Measurements from ENCODE around the gene SLC25A47. TPM values are rescaled to one million over a fixed set of nuclear protein-coding genes. Genes with fewer than 3 reads are reported as not detected.

The SLC25A47 gene
- total RNA-seq, 2 experiments from 2014 or later, result not detected

- H3K4me3 Mint-ChIP-seq, result no peak overlapping the region
- H3K27ac Mint-ChIP-seq, result no peak overlapping the region
- CTCF ChIA-PET, result interaction anchor here (0.6 kb wide), 1 partner anchor 38 kb away, joined by 3 read pairs; no protein-coding TSS in a partner anchor
- POLR2A ChIA-PET, result no interaction called here
- no peaks in the 10 kb centered on the region for H3K36me3 Mint-ChIP-seq (ENCODE audit: low read depth)
- no peaks in the 10 kb centered on the region for H3K9me3 Mint-ChIP-seq
- peaks cover 15% of the 10 kb centered on the region for H3K27me3 Mint-ChIP-seq
- DNase-seq, result no peak
- H3K4me1 Mint-ChIP-seq, result peaks cover 3% of the 10 kb centered on the region
These were observed 10.2 kb upstream of the SLC25A47 start for GRCh38 chr14:100312877-100313400.

DNA sequence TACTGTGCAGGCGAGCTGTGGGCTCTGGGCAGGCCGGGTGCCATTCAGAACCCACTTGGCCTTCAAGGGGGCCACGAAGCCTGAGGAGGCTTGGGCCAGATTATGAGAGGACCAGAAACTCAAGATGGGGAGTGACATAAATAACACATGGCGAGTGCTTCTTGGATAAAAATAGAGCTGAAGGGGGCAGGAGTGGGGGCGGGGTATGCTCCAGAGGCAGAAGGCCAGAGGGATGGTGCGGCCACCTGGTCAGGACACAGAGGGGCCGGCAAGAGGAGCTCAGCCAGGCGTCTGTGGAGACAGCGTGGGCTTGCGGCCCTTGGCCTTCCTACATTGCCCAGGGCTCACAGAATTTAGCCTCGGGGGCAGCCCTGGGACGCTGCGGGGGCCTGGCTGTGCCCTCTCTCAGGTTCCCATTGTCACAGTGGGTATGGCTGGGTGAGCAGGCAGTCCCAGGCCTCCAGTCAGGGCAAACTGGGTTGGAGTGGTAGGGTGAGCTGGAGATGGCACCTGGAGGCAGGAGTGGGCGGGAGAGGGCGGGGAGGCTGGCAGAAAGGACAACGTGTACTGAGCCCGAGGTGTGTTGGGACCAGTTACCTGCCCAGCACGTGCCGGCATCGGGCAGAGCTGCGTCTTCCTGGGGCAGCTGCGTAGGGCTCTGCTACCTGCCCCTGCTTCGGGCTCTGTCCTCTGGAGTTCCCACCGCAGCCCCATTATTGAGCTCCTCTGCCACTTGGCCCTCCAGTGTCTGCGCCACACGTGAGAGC is 9.5 kb upstream of the SLC25A47 start:
- Mint-ChIP-seq H3K27ac (no peak overlapping the region), H3K9me3 (no peaks in the 10 kb centered on the region), H3K4me1 (peaks cover 3% of the 10 kb centered on the region), H3K36me3 (ENCODE audit: low read depth) (no peaks in the 10 kb centered on the region), H3K4me3 (no peak overlapping the region), H3K27me3 (peaks cover 11% of the 10 kb centered on the region)
- ChIA-PET CTCF (interaction anchor here (0.6 to 1.2 kb wide), 3 partner anchors 11 to 71 kb away, joined by 3 to 5 read pairs (median 3); no protein-coding TSS in a partner anchor), POLR2A (interaction anchor here (1.4 kb wide), 1 partner anchor 9 kb away, joined by 3 read pairs; no protein-coding TSS in a partner anchor)
- no peak for DNase-seq

- CTCF ChIA-PET, result interaction anchor here (1.2 kb wide), 1 partner anchor 12 kb away, joined by 5 read pairs; no protein-coding TSS in a partner anchor
- Mint-ChIP-seq H3K27ac (no peak overlapping the region), H3K27me3 (peaks cover 11% of the 10 kb centered on the region), H3K4me3 (no peak overlapping the region), H3K4me1 (peaks cover 5% of the 10 kb centered on the region), H3K36me3 (ENCODE audit: low read depth) (no peaks in the 10 kb centered on the region), H3K9me3 (no peaks in the 10 kb centered on the region)
- no peak for DNase-seq
- POLR2A ChIA-PET, result interaction anchor here (1.4 kb wide), 1 partner anchor 10 kb away, joined by 3 read pairs; no protein-coding TSS in a partner anchor
These were observed 8.4 kb upstream of the SLC25A47 start for GRCh38 chr14:100314724-100315123.

- Mint-ChIP-seq H3K27me3 (peaks cover 10% of the 10 kb centered on the region), H3K4me1 (peaks cover 5% of the 10 kb centered on the region), H3K36me3 (ENCODE audit: low read depth) (no peaks in the 10 kb centered on the region), H3K4me3 (no peak overlapping the region), H3K27ac (no peak overlapping the region), H3K9me3 (no peaks in the 10 kb centered on the region)
- POLR2A ChIA-PET, result no interaction called here
- DNase-seq, result no peak
- CTCF ChIA-PET, result no interaction called here
These were observed 5.8 kb upstream of the SLC25A47 start for GRCh38 chr14:100317389-100317788.

- DNase-seq, result peak; percentile 71
- ChIA-PET CTCF (interaction anchor here (0.6 to 0.8 kb wide), 2 partner anchors 97 to 436 kb away, joined by 3 read pairs; no protein-coding TSS in a partner anchor), POLR2A (no interaction called here)
- Mint-ChIP-seq H3K9me3 (no peaks in the 10 kb centered on the region), H3K36me3 (ENCODE audit: low read depth) (no peaks in the 10 kb centered on the region), H3K27me3 (peaks cover 7% of the 10 kb centered on the region), H3K4me3 (peak overlapping the region; percentile 58), H3K27ac (no peak overlapping the region), H3K4me1 (peaks cover 5% of the 10 kb centered on the region)
These were observed 5.0 kb upstream of the SLC25A47 start for GRCh38 chr14:100317912-100318808.

DNA sequence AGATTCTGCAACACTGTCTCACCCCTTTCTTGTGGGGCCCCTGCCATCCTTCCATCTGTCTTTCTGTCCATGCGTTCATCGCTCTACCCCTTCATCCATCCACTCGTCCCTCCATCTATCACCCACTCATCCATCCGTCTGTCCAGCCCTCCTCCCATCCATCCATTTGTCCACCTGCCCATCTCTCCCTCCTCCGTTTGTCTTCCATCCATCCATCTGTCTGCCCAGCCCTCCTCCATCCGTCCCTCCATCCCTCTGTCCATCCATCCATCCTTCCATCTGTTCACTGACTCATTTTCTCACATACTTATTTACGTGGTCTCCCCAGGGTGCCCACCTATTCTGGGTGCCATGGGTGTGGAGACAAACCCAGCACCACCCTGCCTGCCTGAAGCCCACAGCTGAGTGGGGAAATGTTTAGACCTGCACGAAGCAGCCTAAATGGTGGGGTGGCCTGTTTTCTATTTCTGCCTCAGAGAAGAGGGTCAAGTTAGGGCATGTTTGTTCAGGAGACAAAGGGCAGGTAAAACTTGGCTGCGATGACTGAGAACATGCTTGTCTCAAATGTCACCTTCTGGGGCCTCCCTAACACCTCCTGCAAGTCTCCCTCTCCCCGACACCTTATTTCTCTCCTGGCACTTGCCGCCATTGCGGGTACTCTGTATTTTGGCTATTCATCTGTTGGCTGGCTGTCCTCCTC is 2.8 kb upstream of the SLC25A47 start:
- POLR2A ChIA-PET, result no interaction called here
- peaks cover 5% of the 10 kb centered on the region for H3K27me3 Mint-ChIP-seq
- H3K27ac Mint-ChIP-seq, result no peak overlapping the region
- no peak overlapping the region for H3K4me3 Mint-ChIP-seq
- peaks cover 5% of the 10 kb centered on the region for H3K4me1 Mint-ChIP-seq
- DNase-seq, result no peak
- CTCF ChIA-PET, result no interaction called here
- no peaks in the 10 kb centered on the region for H3K36me3 Mint-ChIP-seq (ENCODE audit: low read depth)
- no peaks in the 10 kb centered on the region for H3K9me3 Mint-ChIP-seq

DNA sequence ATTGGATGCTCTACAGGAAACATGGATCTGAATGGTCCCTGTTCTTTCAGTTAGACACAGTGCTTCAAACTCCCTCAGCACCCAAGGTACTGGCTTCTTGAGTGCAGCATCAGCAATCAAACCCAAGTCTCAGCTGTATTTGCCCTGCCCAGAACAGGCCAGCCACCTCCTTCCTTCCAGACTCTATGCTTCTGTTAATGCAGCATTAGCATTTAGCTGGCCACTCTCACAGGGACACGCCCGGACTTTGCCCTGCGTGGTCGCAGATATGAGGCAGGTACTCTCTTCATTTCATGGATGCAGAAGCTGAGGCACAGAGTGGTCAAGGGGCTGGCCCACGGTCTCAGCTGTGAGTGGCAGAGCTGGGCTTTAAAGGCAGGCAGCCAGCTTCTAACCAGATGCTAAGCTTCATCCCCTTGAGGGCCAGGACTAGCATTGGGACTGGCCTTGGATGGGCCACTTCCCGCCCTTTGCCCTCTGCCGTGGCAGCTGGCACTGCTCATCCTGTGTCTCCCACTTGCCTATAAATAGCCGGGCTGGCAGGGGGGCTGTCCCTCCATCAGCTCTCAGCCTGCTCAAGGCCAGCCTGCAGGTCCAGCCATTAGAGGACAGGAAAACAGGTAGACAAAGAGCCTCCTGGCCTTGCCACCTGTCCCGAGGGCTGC is 1.5 kb upstream of the SLC25A47 start:
- Mint-ChIP-seq H3K27ac (no peak overlapping the region), H3K27me3 (peaks cover 5% of the 10 kb centered on the region), H3K4me1 (peaks cover 5% of the 10 kb centered on the region), H3K36me3 (ENCODE audit: low read depth) (no peaks in the 10 kb centered on the region), H3K4me3 (no peak overlapping the region), H3K9me3 (no peaks in the 10 kb centered on the region)
- ChIA-PET POLR2A (no interaction called here), CTCF (no interaction called here)
- no peak for DNase-seq

DNA sequence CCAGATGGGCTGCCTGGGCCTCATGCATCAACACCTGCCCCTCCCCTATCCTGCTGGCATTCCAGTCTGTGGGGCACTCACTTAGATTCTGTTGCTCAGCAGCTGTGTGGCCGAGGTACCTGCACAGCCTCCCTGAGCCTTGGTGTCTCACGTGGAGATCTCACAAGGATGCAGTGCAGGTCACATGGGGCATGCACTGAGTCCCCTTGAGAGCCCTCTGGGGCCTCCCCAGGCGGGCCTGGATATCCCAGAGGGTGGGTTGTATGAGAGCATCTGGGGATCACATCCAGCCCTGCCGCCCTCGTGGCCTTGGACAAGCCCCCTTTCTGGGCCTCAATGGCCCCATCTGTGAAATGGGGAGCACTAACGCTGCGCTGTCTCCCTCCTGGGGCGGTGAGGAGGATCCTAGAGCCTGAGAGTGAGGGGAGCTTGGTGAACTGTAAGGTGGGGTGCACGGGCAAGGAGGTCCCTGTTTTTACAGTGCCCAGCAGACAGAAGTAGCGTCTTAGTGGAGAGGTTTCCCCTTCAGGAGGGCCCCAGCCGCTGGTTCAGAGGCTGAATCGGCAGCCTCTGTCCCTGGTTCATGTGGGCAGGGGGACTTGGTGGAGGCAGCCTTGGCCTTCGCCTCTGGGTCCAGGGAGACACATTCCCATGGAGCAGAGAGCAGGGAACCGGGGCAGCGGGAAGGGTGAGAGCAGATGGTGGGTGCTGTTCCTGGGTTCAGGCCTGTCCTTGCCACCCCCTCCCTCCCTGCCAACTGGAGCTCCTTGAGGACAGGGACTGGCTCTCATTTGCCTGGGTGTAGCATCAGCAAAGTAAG is 791 bp upstream of the SLC25A47 start:
- DNase-seq, result no peak
- H3K4me3 Mint-ChIP-seq, result no peak overlapping the region
- H3K9me3 Mint-ChIP-seq, result no peaks in the 10 kb centered on the region
- no peak overlapping the region for H3K27ac Mint-ChIP-seq
- ChIA-PET CTCF (no interaction called here), POLR2A (no interaction called here)
- no peaks in the 10 kb centered on the region for H3K36me3 Mint-ChIP-seq (ENCODE audit: low read depth)
- peaks cover 5% of the 10 kb centered on the region for H3K4me1 Mint-ChIP-seq
- peaks cover 5% of the 10 kb centered on the region for H3K27me3 Mint-ChIP-seq

- POLR2A ChIA-PET, result interaction anchor here (0.7 kb wide), 1 partner anchor 49 kb away, joined by 3 read pairs; no protein-coding TSS in a partner anchor
- CTCF ChIA-PET, result interaction anchor here (1.1 kb wide), 1 partner anchor 21 kb away, joined by 3 read pairs; no protein-coding TSS in a partner anchor
- no peaks in the 10 kb centered on the region for H3K9me3 Mint-ChIP-seq
These were observed 786 bp downstream of the SLC25A47 start for GRCh38 chr14:100323942-100324307.

GRCh38 chr14:100325231-100325632 is 2.1 kb downstream of the SLC25A47 start:
- POLR2A ChIA-PET, result no interaction called here
- Mint-ChIP-seq H3K27ac (no peak overlapping the region), H3K9me3 (no peaks in the 10 kb centered on the region), H3K4me1 (no peaks in the 10 kb centered on the region), H3K4me3 (no peak overlapping the region), H3K27me3 (peaks cover 1% of the 10 kb centered on the region), H3K36me3 (ENCODE audit: low read depth) (no peaks in the 10 kb centered on the region)
- no peak for DNase-seq
- CTCF ChIA-PET, result no interaction called here

More at GRCh38 chr14:100323942-100324307, 786 bp downstream of the SLC25A47 start:
- Mint-ChIP-seq H3K4me1 (peaks cover 2% of the 10 kb centered on the region), H3K27ac (no peak overlapping the region), H3K4me3 (no peak overlapping the region), H3K27me3 (peaks cover 5% of the 10 kb centered on the region), H3K36me3 (ENCODE audit: low read depth) (no peaks in the 10 kb centered on the region)
- no peak for DNase-seq

GRCh38 chr14:100325958-100326357 is 2.8 kb downstream of the SLC25A47 start:
- CTCF ChIA-PET, result no interaction called here
- POLR2A ChIA-PET, result no interaction called here

DNA sequence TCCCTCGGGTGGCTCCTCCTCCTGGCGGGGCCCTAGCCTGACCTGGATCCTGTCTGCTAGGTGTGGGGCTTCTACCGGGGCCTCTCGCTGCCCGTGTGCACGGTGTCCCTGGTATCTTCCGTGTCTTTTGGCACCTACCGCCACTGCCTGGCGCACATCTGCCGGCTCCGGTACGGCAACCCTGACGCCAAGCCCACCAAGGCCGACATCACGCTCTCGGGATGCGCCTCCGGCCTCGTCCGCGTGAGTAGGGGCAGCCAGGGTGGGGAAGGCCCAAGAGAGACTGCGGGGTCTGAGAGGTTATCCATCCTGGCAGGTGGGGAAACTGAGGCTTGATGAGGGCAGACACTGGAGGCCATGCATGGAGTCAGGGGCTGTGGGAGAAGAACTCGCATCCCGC is 4.0 kb downstream of the SLC25A47 start:
- peaks cover 5% of the 10 kb centered on the region for H3K36me3 Mint-ChIP-seq (ENCODE audit: low read depth)
- H3K27ac Mint-ChIP-seq, result no peak overlapping the region
- no peaks in the 10 kb centered on the region for H3K9me3 Mint-ChIP-seq
- no peaks in the 10 kb centered on the region for H3K4me1 Mint-ChIP-seq
- no peaks in the 10 kb centered on the region for H3K27me3 Mint-ChIP-seq
- ChIA-PET CTCF (no interaction called here), POLR2A (no interaction called here)
- H3K4me3 Mint-ChIP-seq, result no peak overlapping the region
- DNase-seq, result no peak

More at GRCh38 chr14:100325958-100326357, 2.8 kb downstream of the SLC25A47 start:
- H3K27ac Mint-ChIP-seq, result no peak overlapping the region
- no peaks in the 10 kb centered on the region for H3K36me3 Mint-ChIP-seq (ENCODE audit: low read depth)
- no peak overlapping the region for H3K4me3 Mint-ChIP-seq
- H3K9me3 Mint-ChIP-seq, result no peaks in the 10 kb centered on the region
- no peaks in the 10 kb centered on the region for H3K4me1 Mint-ChIP-seq
- no peaks in the 10 kb centered on the region for H3K27me3 Mint-ChIP-seq
- DNase-seq, result no peak

Data from activated CD4-positive, alpha-beta memory T cell treated with anti-CD3 and anti-CD28 coated beads, Interleukin-2, amount 10 ng/mL, durations not matched to agents 7 days and 5 days (primary cell).